GM15510 (cell line): ENCODE data around the gene GSE1.

Experiments used
- POLR2A ChIP-seq: IDR thresholded peaks from 3 replicates; pipeline ENCODE4 v1.6.1; 2011; ENCODE audit warnings: borderline replicate concordance; ENCODE audit not compliant: insufficient read length; ENCODE audit errors: extremely low read depth

Gene GSE1

GRCh38 chr16:85678016-85678415 is 64.9 kb downstream of the GSE1 start:
- no peak for TF ChIP-seq POLR2A

GRCh38 chr16:85678821-85679220 is 65.7 kb downstream of the GSE1 start:
- no peak for TF ChIP-seq POLR2A

GRCh38 chr16:85679870-85680269 is 66.7 kb downstream of the GSE1 start:
- no peak for TF ChIP-seq POLR2A

GRCh38 chr16:85680352-85680944 is 67.3 kb downstream of the GSE1 start:
- no peak for TF ChIP-seq POLR2A

GRCh38 chr16:85681255-85681654 is 68.1 kb downstream of the GSE1 start:
- no peak for TF ChIP-seq POLR2A

GRCh38 chr16:85682516-85682915 is 69.4 kb downstream of the GSE1 start:
- no peak for TF ChIP-seq POLR2A

GRCh38 chr16:85683363-85683762 is 70.2 kb downstream of the GSE1 start:
- TF ChIP-seq POLR2A: no peak

- no peak for TF ChIP-seq POLR2A
Observed at GRCh38 chr16:85685251-85685650, 72.1 kb downstream of the GSE1 start.

- TF ChIP-seq POLR2A: no peak
Observed at GRCh38 chr16:85686912-85687591, 73.9 kb downstream of the GSE1 start.

- TF ChIP-seq POLR2A: no peak
Observed at GRCh38 chr16:85687651-85688471, 74.7 kb downstream of the GSE1 start.

- TF ChIP-seq POLR2A: peak; percentile 75
Observed at GRCh38 chr16:85688586-85689284, 75.6 kb downstream of the GSE1 start, which contains the start of gene GINS2. Gene GINS2 (minus strand): TSS chr16:85688954. CDS start chr16:85688898, 56 bp downstream.

- no peak for TF ChIP-seq POLR2A
Observed at GRCh38 chr16:85689285-85689949, 76.3 kb downstream of the GSE1 start.

GRCh38 chr16:85689950-85690320 is 76.8 kb downstream of the GSE1 start:
- TF ChIP-seq POLR2A: no peak

- TF ChIP-seq POLR2A: no peak
Observed at GRCh38 chr16:85690469-85691064, 77.4 kb downstream of the GSE1 start.

- TF ChIP-seq POLR2A: no peak
Observed at GRCh38 chr16:85695196-85696128, 82.3 kb downstream of the GSE1 start.
